Ovary (tissue), 3 donors: Measurements from ENCODE around the gene G6PC1.

Source experiments
- EP300 ChIP-seq: sonication (generic); formaldehyde crosslinking; IDR thresholded peaks from one replicate; pipeline ENCODE4 v1.6.1; 2017; ENCODE audit warnings: antibody characterized with exemption
- POLR2A ChIP-seq: fragments of 450-650 bp; IDR thresholded peaks from one replicate; pipeline ENCODE4 v1.6.1; 2017; ENCODE audit warnings: antibody characterized with exemption, mild to moderate bottlenecking, moderate library complexity
- TF ChIP-seq, protein P1 (sequence below), 3 donors: fragments of 450-650 bp in 2 of 3; fragments of 200-600 bp in 1 of 3; IDR thresholded peaks; one replicate each; pipeline versions ENCODE4 v1.5.1 to v1.8.0; 2016 to 2022; ENCODE audit warnings: antibody characterized with exemption in 3 of 3, mild to moderate bottlenecking in 1 of 3
- donor health status: DM: no; HTN: no; CAD: no.

- TF ChIP-seq, protein P1, sequence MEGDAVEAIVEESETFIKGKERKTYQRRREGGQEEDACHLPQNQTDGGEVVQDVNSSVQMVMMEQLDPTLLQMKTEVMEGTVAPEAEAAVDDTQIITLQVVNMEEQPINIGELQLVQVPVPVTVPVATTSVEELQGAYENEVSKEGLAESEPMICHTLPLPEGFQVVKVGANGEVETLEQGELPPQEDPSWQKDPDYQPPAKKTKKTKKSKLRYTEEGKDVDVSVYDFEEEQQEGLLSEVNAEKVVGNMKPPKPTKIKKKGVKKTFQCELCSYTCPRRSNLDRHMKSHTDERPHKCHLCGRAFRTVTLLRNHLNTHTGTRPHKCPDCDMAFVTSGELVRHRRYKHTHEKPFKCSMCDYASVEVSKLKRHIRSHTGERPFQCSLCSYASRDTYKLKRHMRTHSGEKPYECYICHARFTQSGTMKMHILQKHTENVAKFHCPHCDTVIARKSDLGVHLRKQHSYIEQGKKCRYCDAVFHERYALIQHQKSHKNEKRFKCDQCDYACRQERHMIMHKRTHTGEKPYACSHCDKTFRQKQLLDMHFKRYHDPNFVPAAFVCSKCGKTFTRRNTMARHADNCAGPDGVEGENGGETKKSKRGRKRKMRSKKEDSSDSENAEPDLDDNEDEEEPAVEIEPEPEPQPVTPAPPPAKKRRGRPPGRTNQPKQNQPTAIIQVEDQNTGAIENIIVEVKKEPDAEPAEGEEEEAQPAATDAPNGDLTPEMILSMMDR (IDR thresholded peaks at IDR 0.05), result no peak
- no peak for TF ChIP-seq EP300
- TF ChIP-seq POLR2A, result no peak
Measured at GRCh38 chr17:42866216-42866615, 34.4 kb upstream of the G6PC1 start.
